ENCODE results near the gene ATP6V0A1. TPM values are rescaled to one million over a fixed set of nuclear protein-coding genes. Genes with fewer than 3 reads are reported as not detected.

ATP6V0A1 gene
- total RNA-seq, 4 donors from 2014 or later = 29.5 to 111 (median 64.5) TPM

DNA sequence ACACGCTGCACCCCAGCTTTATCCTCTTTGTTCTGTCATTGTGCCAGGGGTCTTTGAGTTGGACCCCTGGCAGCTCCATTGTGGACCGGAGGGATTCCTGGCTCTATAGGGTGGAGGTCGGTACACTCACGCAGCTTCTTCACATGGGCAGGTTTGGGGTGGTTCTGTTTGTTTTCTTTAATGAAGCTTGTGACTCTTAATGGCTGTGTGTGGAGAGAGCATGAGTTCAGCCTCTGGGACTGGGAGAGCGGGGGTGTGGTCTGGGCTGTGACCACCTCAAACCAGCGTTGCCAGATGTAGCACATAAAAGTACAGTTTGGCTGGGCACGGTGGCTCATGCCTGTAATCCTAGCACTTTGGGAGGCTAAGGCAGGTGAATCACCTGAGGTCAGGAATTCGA is 56.2 kb downstream of the ATP6V0A1 start:
- Histone ChIP-seq H3K9me3 (no peaks in the 10 kb centered on the region), H3K27ac (peak overlapping the region; percentile 95 to 99), H3K4me3 (no peak overlapping the region), H3K36me3 (no peaks in the 10 kb centered on the region), H3K27me3 (no peaks in the 10 kb centered on the region), H3K4me1 (peaks cover 32 to 36% of the 10 kb centered on the region in 2 donors)
- TF ChIP-seq, protein P1, sequence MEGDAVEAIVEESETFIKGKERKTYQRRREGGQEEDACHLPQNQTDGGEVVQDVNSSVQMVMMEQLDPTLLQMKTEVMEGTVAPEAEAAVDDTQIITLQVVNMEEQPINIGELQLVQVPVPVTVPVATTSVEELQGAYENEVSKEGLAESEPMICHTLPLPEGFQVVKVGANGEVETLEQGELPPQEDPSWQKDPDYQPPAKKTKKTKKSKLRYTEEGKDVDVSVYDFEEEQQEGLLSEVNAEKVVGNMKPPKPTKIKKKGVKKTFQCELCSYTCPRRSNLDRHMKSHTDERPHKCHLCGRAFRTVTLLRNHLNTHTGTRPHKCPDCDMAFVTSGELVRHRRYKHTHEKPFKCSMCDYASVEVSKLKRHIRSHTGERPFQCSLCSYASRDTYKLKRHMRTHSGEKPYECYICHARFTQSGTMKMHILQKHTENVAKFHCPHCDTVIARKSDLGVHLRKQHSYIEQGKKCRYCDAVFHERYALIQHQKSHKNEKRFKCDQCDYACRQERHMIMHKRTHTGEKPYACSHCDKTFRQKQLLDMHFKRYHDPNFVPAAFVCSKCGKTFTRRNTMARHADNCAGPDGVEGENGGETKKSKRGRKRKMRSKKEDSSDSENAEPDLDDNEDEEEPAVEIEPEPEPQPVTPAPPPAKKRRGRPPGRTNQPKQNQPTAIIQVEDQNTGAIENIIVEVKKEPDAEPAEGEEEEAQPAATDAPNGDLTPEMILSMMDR (IDR thresholded peaks at IDR 0.05) = no peak
- TF ChIP-seq POLR2A (IDR thresholded peaks at IDR 0.05) = no peak
- no peak for DNase-seq
- intact Hi-C loops (cut with DNase I; ENCODE audit: low total_unique reads) = no loop called here

DNA sequence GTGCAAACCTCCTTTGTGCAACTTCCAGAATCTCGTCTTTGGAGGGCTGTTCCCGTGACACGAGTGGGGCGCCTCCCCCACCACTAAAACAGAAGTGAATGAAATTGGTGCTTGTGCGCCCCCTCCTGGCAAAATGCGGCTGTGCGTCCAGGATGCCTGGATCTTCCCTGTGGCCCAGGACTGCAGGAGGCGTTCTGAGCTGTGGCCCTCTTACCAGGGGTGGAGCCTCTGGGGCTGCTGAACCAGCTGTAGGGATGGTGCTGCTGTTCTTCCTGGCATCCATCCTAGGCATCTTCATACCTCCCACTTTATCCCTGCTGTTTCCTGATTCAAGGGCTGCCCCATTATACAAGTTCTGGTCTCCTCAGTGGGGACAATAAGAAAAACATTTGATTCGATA is 58.8 kb downstream of the ATP6V0A1 start:
- Histone ChIP-seq H3K4me3 (no peak overlapping the region), H3K4me1 (peaks cover 54 to 58% of the 10 kb centered on the region in 2 donors), H3K27ac (peak overlapping the region; percentile 95 to 99), H3K27me3 (no peaks in the 10 kb centered on the region), H3K9me3 (no peaks in the 10 kb centered on the region), H3K36me3 (no peaks in the 10 kb centered on the region)
- no peak for TF ChIP-seq POLR2A (IDR thresholded peaks at IDR 0.05)
- TF ChIP-seq, protein P1 (IDR thresholded peaks at IDR 0.05) = peak; percentile 88 to 97 (median 94)
- intact Hi-C loops (cut with DNase I; ENCODE audit: low total_unique reads) = no loop called here
- DNase-seq = peak; percentile 93 to 95

DNA sequence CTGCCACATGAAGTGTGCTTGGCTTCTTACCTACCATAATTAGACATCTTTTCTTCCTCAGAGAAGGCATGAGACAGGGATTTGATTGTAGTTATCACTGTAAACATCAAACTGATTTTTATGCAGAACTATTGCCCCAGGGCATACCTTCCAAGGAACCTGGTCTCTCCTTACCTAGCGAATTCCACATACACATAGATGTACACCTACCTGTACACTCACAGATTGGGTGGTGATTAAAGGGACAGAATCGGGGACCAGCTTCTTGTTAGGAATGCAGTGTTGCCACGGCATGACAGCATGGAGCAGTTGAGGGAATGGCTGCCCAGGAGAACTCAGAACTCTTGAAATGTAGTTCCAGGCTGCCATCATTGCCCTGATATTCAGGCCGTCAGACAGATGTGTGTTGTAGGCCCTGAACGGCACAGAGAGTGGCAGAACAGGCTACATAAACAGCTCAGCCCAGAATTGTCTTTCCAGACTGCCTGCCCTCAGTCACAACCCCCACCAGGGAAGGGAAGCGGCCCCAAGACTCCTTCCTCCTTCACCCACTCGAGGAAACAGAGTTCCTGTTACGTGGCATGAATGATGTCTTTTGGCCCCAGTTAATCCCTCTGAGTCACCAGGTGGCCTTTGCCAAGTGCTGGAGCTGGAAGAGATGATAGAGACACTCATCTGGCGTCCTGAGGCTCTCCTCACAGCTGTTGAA is 59.5 kb downstream of the ATP6V0A1 start:
- H3K27me3 ChIP-seq = no peaks in the 10 kb centered on the region
- H3K4me1 ChIP-seq = peaks cover 61 to 65% of the 10 kb centered on the region in 2 donors
- intact Hi-C loops (cut with DNase I; ENCODE audit: low total_unique reads) = no loop called here
- no peaks in the 10 kb centered on the region for H3K36me3 ChIP-seq
- peak; percentile 8 to 22 for TF ChIP-seq POLR2A (IDR thresholded peaks at IDR 0.05)
- TF ChIP-seq, protein P1 (IDR thresholded peaks at IDR 0.05) = peak in 1 of 4 experiments; percentile 19
- DNase-seq = peak; percentile 91 to 95
- peak overlapping the region; percentile 95 to 99 for H3K27ac ChIP-seq
- H3K9me3 ChIP-seq = no peaks in the 10 kb centered on the region
- H3K4me3 ChIP-seq = no peak overlapping the region

DNA sequence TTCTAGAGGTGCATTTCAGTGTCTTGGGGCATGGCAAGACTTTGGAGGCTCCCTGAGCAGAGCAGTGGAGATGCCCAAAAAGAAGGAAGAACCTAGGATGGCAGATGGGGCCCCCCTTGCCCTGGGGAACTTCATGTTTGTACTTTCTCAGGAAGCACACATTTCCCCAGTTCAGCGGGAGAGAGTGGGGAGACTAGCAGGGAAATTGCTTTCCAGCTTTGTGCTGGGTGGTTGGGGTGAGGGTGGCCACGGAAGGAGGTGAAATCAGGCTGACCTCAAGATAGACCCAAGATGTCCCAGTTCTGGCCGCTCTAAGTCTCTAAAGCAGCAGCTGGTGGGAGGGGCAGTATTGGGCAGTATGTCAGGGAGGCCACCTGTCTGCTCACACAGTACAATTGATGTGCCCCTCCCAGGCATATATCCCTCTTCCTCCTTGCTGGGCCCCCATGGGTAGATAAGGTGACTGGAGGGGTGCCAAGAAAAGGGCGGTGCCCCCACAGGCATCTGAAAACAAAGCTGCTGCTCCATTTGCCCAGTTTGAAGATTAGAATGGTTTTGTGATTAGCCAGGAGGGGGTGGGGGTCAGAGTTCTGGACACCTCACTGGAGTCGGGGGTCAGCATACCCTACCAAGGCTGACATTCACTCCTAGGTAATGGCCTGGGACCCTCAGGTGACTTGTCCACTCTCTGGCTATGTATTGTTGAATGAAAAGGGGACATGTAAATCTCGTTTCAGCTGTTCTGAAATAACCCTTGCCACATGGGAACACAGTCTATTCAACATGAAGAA is 60.3 kb downstream of the ATP6V0A1 start:
- peaks cover 62 to 65% of the 10 kb centered on the region in 2 donors for H3K4me1 ChIP-seq
- H3K36me3 ChIP-seq = no peaks in the 10 kb centered on the region
- H3K4me3 ChIP-seq = no peak overlapping the region
- peak; percentile 67 to 75 for DNase-seq
- TF ChIP-seq, protein P1 (IDR thresholded peaks at IDR 0.05) = no peak
- no peak for TF ChIP-seq POLR2A (IDR thresholded peaks at IDR 0.05)
- H3K27ac ChIP-seq = peak overlapping the region; percentile 95 to 99
- intact Hi-C loops (cut with DNase I; ENCODE audit: low total_unique reads) = no loop called here
- no peaks in the 10 kb centered on the region for H3K9me3 ChIP-seq
- no peaks in the 10 kb centered on the region for H3K27me3 ChIP-seq
